ENCODE measurements around the gene CCDC85C. TPM values are rescaled to one million over a fixed set of nuclear protein-coding genes. Genes with fewer than 3 reads are reported as not detected.
A peak's percentile ranks its signal among the peaks of the same experiment; 100 is the strongest.

CCDC85C gene
- total and polyA plus RNA-seq, 2 of the 8 experiments (the other 6 are each of a cell fraction or from before 2014, with no cell fraction given): 16.8 to 35.8 TPM

DNA sequence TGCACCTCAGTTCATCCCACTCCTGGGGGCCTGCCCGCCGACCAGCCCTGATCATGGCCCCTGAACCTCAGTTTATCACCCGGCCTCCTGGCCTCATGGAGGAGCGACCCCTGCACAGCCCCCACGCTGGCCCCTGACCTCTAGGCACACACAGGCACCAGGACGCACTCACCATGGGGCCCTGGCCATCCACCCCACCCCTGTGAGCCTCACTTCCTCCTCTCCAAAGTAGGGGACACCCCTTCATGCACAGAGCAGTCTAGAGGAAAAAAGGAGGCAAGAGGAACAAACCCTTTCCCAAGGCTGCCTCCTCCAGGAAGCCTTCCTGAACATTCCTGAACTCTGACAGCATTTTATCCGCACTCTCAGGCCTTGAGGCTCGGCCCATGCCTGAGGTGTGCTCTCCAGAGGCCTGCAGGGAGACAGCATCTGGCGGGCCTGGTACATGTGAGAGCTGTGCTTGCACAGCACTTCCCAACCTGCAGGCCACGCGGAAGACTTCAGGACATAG, 83.4 kb downstream of the CCDC85C start:
- H2AFZ ChIP-seq (ENCODE audit: low read length): no peak overlapping the region
- H3K79me2 ChIP-seq (ENCODE audit: control insufficient read depth in 1 of 2, insufficient read depth in 2 of 2, low read length in 2 of 2): peaks cover 0 to 2% of the 10 kb centered on the region in 2 experiments; a peak in 1 of 4 replicates
- FAIRE-seq: no peak
- H3K4me3 ChIP-seq (ENCODE audit: extremely low read depth in 1 of 4, insufficient read depth in 2 of 4, low read depth in 3 of 4, low read length in 4 of 4): no peak overlapping the region
- peaks cover 4% of the 10 kb centered on the region; the same call in 1 of the 2 replicates for H3K79me1 ChIP-seq (ENCODE audit: low read depth, low read length)
- WGBS, 2 experiments (ENCODE audit: extremely low coverage in 1 of 2, insufficient coverage in 1 of 2, insufficient read length in 1 of 2, insufficient replicate concordance in 2 of 2, low coverage in 1 of 2, low lambda C conversion rate in 2 of 2, missing lambda C conversion rate in 1 of 2): 82% methylated on average over 10 of the region's 11 CpGs; no CpG with 5 or more reads in 1 of the 2 experiments
- no peaks in the 10 kb centered on the region for H3K9me3 ChIP-seq (ENCODE audit: insufficient read depth in 2 of 2, low read depth in 1 of 2, low read length in 1 of 2)
- peak overlapping the region; percentile 75; the same call in 1 of the 2 replicates for H2AK5ac ChIP-seq (ENCODE audit: low read depth, low read length)
- H2BK120ac ChIP-seq (replicated peaks; ENCODE audit: low read depth, low read length): no peak overlapping the region
- H2BK5ac ChIP-seq (ENCODE audit: low read depth, low read length): no peak overlapping the region
- peaks cover 3 to 5% of the 10 kb centered on the region in 2 experiments for H4K20me1 ChIP-seq (replicated peaks in 1 of 2; ENCODE audit: control insufficient read depth in 1 of 2, insufficient read depth in 2 of 2, low read length in 2 of 2)
- no peak overlapping the region for H3K14ac ChIP-seq (ENCODE audit: insufficient read length)
- ChIA-PET POLR2A (ENCODE audit: partially characterized antibody) (no interaction called here), CTCF (ENCODE audit: partially characterized antibody) (interaction anchor here (0.7 to 2.6 kb wide), 8 partner anchors 52 to 137 kb away, joined by 3 to 18 read pairs (median 4); no protein-coding TSS in a partner anchor)
- no peak for DNase-seq (ENCODE audit: low read depth in 1 of 2, low spot score in 2 of 2)
- no peak overlapping the region for H3K56ac ChIP-seq (replicated peaks; ENCODE audit: insufficient read length, low read depth, low read length)
- H3K27ac ChIP-seq (ENCODE audit: low read depth, low read length): no peak overlapping the region
- no peaks in the 10 kb centered on the region for H3K27me3 ChIP-seq (replicated peaks in 1 of 4; ENCODE audit: control insufficient read depth in 3 of 4, extremely low read depth in 1 of 4, insufficient read depth in 3 of 4, low read length in 3 of 4)
- no peak overlapping the region for H4K5ac ChIP-seq (ENCODE audit: insufficient read length, low read depth, low read length)
- H3K23me2 ChIP-seq (ENCODE audit: low read depth, low read length): 0 out of 2 replicates have a peak, but pooled peaks cover 2% of the 10 kb centered on the region
- no peak overlapping the region for H3K18ac ChIP-seq (ENCODE audit: extremely low read depth, low read length)
- H2BK15ac ChIP-seq (ENCODE audit: low read length): no peak overlapping the region
- H2BK12ac ChIP-seq (ENCODE audit: low read depth, low read length): no peak overlapping the region
- H3K9ac ChIP-seq (replicated peaks in 1 of 4; ENCODE audit: extremely low read depth in 1 of 4, low read depth in 3 of 4, low read length in 3 of 4): no peak overlapping the region
- H3K23ac ChIP-seq (ENCODE audit: insufficient read length): no peak overlapping the region
- H3K36me3 ChIP-seq (ENCODE audit: control insufficient read depth in 2 of 4, insufficient read depth in 4 of 4, low read length in 3 of 4): no peaks in the 10 kb centered on the region; a peak in 1 of 8 replicates
- H4K91ac ChIP-seq (replicated peaks; ENCODE audit: insufficient read length, low read length): no peak overlapping the region
- no peak overlapping the region for H2BK20ac ChIP-seq (ENCODE audit: low read length)
- no peak overlapping the region for H4K8ac ChIP-seq (ENCODE audit: extremely low read depth, insufficient read depth, low read length)
- H3K4ac ChIP-seq (replicated peaks; ENCODE audit: insufficient read length, low read depth, low read length): no peak overlapping the region
- H3K4me1 ChIP-seq (replicated peaks in 1 of 4; ENCODE audit: control insufficient read depth in 3 of 4, insufficient read depth in 4 of 4, low read length in 3 of 4): peaks cover 11 to 34% (median 28%) of the 10 kb centered on the region in 4 experiments
- H3K4me2 ChIP-seq (ENCODE audit: insufficient read depth in 1 of 2, low read depth in 2 of 2, low read length in 2 of 2): no peak overlapping the region
- TF ChIP-seq, protein P1, sequence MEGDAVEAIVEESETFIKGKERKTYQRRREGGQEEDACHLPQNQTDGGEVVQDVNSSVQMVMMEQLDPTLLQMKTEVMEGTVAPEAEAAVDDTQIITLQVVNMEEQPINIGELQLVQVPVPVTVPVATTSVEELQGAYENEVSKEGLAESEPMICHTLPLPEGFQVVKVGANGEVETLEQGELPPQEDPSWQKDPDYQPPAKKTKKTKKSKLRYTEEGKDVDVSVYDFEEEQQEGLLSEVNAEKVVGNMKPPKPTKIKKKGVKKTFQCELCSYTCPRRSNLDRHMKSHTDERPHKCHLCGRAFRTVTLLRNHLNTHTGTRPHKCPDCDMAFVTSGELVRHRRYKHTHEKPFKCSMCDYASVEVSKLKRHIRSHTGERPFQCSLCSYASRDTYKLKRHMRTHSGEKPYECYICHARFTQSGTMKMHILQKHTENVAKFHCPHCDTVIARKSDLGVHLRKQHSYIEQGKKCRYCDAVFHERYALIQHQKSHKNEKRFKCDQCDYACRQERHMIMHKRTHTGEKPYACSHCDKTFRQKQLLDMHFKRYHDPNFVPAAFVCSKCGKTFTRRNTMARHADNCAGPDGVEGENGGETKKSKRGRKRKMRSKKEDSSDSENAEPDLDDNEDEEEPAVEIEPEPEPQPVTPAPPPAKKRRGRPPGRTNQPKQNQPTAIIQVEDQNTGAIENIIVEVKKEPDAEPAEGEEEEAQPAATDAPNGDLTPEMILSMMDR (IDR thresholded peaks at IDR 0.05; ENCODE audit: control extremely low read depth in 1 of 3, insufficient read depth in 1 of 3, low read depth in 1 of 3, low read length in 3 of 3): no peak
- TF ChIP-seq RXRA (IDR thresholded peaks at IDR 0.05; ENCODE audit: insufficient read depth, low read depth, low read length): no peak
- no peak for TF ChIP-seq KDM5A (IDR thresholded peaks at IDR 0.05; ENCODE audit: low read length)
- no peak for TF ChIP-seq HDAC2 (IDR thresholded peaks at IDR 0.05; ENCODE audit: borderline replicate concordance in 1 of 2, low read depth in 2 of 2, low read length in 2 of 2)
- TF ChIP-seq MAX (IDR thresholded peaks at IDR 0.05): no peak
- TF ChIP-seq, protein P2, sequence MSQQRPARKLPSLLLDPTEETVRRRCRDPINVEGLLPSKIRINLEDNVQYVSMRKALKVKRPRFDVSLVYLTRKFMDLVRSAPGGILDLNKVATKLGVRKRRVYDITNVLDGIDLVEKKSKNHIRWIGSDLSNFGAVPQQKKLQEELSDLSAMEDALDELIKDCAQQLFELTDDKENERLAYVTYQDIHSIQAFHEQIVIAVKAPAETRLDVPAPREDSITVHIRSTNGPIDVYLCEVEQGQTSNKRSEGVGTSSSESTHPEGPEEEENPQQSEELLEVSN (IDR thresholded peaks at IDR 0.05): no peak
- no peak for TF ChIP-seq NANOG (IDR thresholded peaks at IDR 0.05; ENCODE audit: insufficient read depth, low read depth, low read length, poor library complexity, severe bottlenecking)
- no peak for TF ChIP-seq TEAD4 (IDR thresholded peaks at IDR 0.05; ENCODE audit: low read depth, low read length)
- no peak for TF ChIP-seq CHD1 (IDR thresholded peaks at IDR 0.05; ENCODE audit: low read depth, low read length)

Measured in H1 (cell line).